HepG2 (cell line): Measurements from ENCODE around the gene SAP25. TPM values are rescaled to one million over a fixed set of nuclear protein-coding genes. Genes with fewer than 3 reads are reported as not detected.
A peak's percentile ranks its signal among the peaks of the same experiment; 100 is the strongest.

Experiments
- ETV6 ChIP-seq: sonication (generic); formaldehyde crosslinking; conservative IDR thresholded peaks from 2 replicates; pipeline ENCODE4 v1.4.0; 2020; ENCODE audit warnings: missing genetic modification reagents
- MED1 ChIP-seq: sonication (generic); formaldehyde crosslinking; IDR thresholded peaks from 2 replicates; pipeline ENCODE4 v1.4.0; 2020; ENCODE audit warnings: missing genetic modification reagents
- MXD4 ChIP-seq: IDR thresholded peaks from 2 replicates; pipeline ENCODE4 v1.6.1; 2016; ENCODE audit warnings: mild to moderate bottlenecking, missing biosample characterization, missing genetic modification reagents
- POLR2A ChIP-seq, 2 experiments: IDR thresholded peaks; 2 replicates each; pipeline ENCODE4 v1.6.1; 2011; ENCODE audit warnings: low read depth in 2 of 2, low read length in 2 of 2, mild to moderate bottlenecking in 1 of 2, moderate library complexity in 1 of 2; ENCODE audit not compliant: insufficient read depth in 1 of 2
- SP1 ChIP-seq, 2 experiments: fragments of 450-650 bp in 1 of 2; sonication (generic) in 1 of 2; formaldehyde crosslinking in 1 of 2; IDR thresholded peaks; 2 replicates each; pipeline versions ENCODE4 v1.4.0 to v1.6.1; 2016 to 2020; ENCODE audit warnings: missing genetic modification reagents in 1 of 2
- ZNF180 ChIP-seq: sonication (generic); formaldehyde crosslinking; IDR thresholded peaks from 2 replicates; pipeline ENCODE4 v1.4.0; 2020; ENCODE audit warnings: low read depth, missing genetic modification reagents, borderline replicate concordance
- ZNF224 ChIP-seq: sonication (generic); formaldehyde crosslinking; IDR thresholded peaks from 2 replicates; pipeline ENCODE4 v1.5.0; 2020; ENCODE audit warnings: mild to moderate bottlenecking, missing genetic modification reagents
- ZNF432 ChIP-seq: sonication (generic); formaldehyde crosslinking; IDR thresholded peaks from 2 replicates; pipeline ENCODE4 v1.5.0; 2020; ENCODE audit warnings: missing genetic modification reagents, mild to moderate bottlenecking, borderline replicate concordance
- ZNF724P ChIP-seq: sonication (generic); formaldehyde crosslinking; IDR thresholded peaks from 2 replicates; pipeline ENCODE4 v1.8.0; 2022; ENCODE audit warnings: missing genetic modification reagents, borderline replicate concordance
- polyA plus RNA-seq, 8 experiments: library from polyadenylated mRNA; depleted of rRNA in 3 of 8; stranded (reverse) in 7 of 8; unstranded in 1 of 8; fragments of >200 nt; fragmentation: Illumina TruSeq in 4 of 8; extraction: Trizol in 4 of 8; gene quantifications; 2 replicates each; pipeline versions ENCODE4 v1.2.1 to v1.2.3, GENCODE V29; 2011 to 2016; ENCODE audit warnings: low read depth in 4 of 8, missing spikeins in 1 of 8, mixed read lengths in 1 of 8; ENCODE audit not compliant: insufficient read depth in 1 of 8
- total RNA-seq, 5 experiments: library from RNA; depleted of rRNA; stranded (reverse); fragments of >200 nt; fragmentation: Illumina TruSeq; extraction: Trizol; gene quantifications; 2 replicates each; pipeline ENCODE4 v1.2.3, GENCODE V29; 2016; ENCODE audit warnings: low read depth in 1 of 5
- TF ChIP-seq, protein P1 (sequence below): sonication (generic); formaldehyde crosslinking; IDR thresholded peaks from one replicate; pipeline ENCODE4 v1.5.1; 2020; ENCODE audit warnings: mild to moderate bottlenecking, missing genetic modification reagents; ENCODE audit errors: not compliant biosample characterization
- TF ChIP-seq, protein P2 (sequence below): sonication (generic); formaldehyde crosslinking; IDR thresholded peaks from 2 replicates; pipeline ENCODE4 v1.4.0; 2020; ENCODE audit warnings: missing genetic modification reagents, borderline replicate concordance
- TF ChIP-seq, protein P3 (sequence below): sonication (generic); formaldehyde crosslinking; IDR thresholded peaks from 2 replicates; pipeline ENCODE4 v1.4.0; 2020; ENCODE audit warnings: mild to moderate bottlenecking, missing genetic modification reagents

The SAP25 gene
- total and polyA plus RNA-seq, 2 of the 13 experiments (the other 11 are each of a cell fraction or from before 2014, with no cell fraction given): 0.15 to 0.20 TPM

DNA sequence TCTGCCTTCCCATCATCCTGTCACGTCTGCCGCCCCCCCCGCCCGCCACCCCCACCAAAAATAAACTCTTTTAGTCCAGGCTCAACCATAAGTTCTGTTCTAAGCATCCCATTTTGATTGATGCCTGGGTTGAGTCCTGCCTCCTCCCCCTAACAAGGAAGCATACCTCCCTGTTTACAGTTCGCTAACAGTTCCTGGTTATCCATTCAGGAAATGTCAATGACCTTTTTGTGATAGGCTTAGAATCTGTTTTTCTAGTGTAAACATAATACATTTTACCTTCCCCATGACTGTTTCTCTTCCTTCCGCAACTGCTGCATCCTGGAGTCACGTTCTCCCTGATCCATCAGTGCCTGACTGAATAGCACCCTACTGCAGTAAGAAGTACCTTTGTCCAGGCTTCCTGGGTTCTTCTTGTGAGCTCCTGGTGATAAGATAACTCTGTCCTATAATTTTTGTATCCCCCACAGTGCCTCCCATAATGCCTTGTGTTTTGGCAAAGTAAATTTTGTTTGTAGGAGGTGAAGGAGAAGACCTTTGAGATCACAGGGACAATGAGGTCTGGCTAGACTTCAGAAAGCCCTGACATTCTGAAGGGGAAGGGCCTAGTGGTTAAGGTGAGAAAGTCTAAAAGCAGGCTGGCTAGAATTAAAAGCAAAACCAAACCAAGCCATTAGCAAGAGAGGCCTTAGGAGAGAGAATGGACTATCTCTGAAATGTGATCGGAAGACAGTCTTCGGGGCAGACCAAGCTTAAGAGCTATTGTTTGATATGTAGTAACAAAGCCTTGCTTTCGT lies 27.4 kb downstream of the SAP25 start (continued):
- TF ChIP-seq, protein P1, sequence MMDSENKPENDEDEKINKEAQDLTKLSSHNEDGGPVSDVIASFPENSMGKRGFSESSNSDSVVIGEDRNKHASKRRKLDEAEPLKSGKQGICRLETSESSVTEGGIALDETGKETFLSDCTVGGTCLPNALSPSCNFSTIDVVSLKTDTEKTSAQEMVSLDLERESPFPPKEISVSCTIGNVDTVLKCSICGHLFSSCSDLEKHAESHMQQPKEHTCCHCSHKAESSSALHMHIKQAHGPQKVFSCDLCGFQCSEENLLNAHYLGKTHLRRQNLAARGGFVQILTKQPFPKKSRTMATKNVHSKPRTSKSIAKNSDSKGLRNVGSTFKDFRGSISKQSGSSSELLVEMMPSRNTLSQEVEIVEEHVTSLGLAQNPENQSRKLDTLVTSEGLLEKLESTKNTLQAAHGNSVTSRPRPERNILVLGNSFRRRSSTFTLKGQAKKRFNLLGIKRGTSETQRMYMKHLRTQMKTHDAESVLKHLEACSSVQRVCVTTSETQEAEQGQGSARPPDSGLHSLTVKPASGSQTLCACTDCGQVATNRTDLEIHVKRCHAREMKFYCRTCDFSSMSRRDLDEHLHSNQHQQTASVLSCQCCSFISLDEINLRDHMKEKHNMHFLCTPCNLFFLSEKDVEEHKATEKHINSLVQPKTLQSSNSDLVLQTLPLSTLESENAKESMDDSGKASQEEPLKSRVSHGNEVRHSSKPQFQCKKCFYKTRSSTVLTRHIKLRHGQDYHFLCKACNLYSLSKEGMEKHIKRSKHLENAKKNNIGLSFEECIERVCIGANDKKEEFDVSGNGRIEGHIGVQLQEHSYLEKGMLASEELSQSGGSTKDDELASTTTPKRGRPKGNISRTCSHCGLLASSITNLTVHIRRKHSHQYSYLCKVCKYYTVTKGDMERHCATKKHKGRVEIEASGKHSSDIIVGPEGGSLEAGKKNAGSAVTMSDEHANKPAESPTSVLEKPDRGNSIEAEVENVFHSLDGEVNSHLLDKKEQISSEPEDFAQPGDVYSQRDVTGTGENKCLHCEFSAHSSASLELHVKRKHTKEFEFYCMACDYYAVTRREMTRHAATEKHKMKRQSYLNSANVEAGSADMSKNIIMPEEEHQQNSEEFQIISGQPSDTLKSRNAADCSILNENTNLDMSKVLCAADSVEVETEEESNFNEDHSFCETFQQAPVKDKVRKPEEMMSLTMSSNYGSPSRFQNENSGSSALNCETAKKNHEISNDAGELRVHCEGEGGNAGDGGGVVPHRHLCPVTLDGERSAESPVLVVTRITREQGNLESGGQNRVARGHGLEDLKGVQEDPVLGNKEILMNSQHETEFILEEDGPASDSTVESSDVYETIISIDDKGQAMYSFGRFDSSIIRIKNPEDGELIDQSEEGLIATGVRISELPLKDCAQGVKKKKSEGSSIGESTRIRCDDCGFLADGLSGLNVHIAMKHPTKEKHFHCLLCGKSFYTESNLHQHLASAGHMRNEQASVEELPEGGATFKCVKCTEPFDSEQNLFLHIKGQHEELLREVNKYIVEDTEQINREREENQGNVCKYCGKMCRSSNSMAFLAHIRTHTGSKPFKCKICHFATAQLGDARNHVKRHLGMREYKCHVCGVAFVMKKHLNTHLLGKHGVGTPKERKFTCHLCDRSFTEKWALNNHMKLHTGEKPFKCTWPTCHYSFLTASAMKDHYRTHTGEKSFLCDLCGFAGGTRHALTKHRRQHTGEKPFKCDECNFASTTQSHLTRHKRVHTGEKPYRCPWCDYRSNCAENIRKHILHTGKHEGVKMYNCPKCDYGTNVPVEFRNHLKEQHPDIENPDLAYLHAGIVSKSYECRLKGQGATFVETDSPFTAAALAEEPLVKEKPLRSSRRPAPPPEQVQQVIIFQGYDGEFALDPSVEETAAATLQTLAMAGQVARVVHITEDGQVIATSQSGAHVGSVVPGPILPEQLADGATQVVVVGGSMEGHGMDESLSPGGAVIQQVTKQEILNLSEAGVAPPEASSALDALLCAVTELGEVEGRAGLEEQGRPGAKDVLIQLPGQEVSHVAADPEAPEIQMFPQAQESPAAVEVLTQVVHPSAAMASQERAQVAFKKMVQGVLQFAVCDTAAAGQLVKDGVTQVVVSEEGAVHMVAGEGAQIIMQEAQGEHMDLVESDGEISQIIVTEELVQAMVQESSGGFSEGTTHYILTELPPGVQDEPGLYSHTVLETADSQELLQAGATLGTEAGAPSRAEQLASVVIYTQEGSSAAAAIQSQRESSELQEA (CRISPR knock-in tag): no peak
- peak; percentile 96 for TF ChIP-seq MED1
- TF ChIP-seq ZNF724P (CRISPR knock-in tag): no peak
- no peak for TF ChIP-seq SP1 (IDR thresholded peaks at IDR 0.05)
- no peak for TF ChIP-seq SP1 (CRISPR knock-in tag; IDR thresholded peaks at IDR 0.05)
- TF ChIP-seq ZNF180: no peak
- no peak for TF ChIP-seq ZNF432
- no peak for TF ChIP-seq MXD4 (CRISPR knock-in tag)
- TF ChIP-seq ETV6 (CRISPR knock-in tag): 0 out of 2 replicates have a peak, but pooled peaks have one; percentile 53
- TF ChIP-seq, protein P2, sequence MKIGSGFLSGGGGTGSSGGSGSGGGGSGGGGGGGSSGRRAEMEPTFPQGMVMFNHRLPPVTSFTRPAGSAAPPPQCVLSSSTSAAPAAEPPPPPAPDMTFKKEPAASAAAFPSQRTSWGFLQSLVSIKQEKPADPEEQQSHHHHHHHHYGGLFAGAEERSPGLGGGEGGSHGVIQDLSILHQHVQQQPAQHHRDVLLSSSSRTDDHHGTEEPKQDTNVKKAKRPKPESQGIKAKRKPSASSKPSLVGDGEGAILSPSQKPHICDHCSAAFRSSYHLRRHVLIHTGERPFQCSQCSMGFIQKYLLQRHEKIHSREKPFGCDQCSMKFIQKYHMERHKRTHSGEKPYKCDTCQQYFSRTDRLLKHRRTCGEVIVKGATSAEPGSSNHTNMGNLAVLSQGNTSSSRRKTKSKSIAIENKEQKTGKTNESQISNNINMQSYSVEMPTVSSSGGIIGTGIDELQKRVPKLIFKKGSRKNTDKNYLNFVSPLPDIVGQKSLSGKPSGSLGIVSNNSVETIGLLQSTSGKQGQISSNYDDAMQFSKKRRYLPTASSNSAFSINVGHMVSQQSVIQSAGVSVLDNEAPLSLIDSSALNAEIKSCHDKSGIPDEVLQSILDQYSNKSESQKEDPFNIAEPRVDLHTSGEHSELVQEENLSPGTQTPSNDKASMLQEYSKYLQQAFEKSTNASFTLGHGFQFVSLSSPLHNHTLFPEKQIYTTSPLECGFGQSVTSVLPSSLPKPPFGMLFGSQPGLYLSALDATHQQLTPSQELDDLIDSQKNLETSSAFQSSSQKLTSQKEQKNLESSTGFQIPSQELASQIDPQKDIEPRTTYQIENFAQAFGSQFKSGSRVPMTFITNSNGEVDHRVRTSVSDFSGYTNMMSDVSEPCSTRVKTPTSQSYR (CRISPR knock-in tag): peak; percentile 76
- no peak for TF ChIP-seq ZNF224 (CRISPR knock-in tag)
- TF ChIP-seq, protein P3, sequence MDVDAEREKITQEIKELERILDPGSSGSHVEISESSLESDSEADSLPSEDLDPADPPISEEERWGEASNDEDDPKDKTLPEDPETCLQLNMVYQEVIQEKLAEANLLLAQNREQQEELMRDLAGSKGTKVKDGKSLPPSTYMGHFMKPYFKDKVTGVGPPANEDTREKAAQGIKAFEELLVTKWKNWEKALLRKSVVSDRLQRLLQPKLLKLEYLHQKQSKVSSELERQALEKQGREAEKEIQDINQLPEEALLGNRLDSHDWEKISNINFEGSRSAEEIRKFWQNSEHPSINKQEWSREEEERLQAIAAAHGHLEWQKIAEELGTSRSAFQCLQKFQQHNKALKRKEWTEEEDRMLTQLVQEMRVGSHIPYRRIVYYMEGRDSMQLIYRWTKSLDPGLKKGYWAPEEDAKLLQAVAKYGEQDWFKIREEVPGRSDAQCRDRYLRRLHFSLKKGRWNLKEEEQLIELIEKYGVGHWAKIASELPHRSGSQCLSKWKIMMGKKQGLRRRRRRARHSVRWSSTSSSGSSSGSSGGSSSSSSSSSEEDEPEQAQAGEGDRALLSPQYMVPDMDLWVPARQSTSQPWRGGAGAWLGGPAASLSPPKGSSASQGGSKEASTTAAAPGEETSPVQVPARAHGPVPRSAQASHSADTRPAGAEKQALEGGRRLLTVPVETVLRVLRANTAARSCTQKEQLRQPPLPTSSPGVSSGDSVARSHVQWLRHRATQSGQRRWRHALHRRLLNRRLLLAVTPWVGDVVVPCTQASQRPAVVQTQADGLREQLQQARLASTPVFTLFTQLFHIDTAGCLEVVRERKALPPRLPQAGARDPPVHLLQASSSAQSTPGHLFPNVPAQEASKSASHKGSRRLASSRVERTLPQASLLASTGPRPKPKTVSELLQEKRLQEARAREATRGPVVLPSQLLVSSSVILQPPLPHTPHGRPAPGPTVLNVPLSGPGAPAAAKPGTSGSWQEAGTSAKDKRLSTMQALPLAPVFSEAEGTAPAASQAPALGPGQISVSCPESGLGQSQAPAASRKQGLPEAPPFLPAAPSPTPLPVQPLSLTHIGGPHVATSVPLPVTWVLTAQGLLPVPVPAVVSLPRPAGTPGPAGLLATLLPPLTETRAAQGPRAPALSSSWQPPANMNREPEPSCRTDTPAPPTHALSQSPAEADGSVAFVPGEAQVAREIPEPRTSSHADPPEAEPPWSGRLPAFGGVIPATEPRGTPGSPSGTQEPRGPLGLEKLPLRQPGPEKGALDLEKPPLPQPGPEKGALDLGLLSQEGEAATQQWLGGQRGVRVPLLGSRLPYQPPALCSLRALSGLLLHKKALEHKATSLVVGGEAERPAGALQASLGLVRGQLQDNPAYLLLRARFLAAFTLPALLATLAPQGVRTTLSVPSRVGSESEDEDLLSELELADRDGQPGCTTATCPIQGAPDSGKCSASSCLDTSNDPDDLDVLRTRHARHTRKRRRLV (CRISPR knock-in tag): no peak
- TF ChIP-seq POLR2A (IDR thresholded peaks at IDR 0.05; ENCODE audit: insufficient read depth in 1 of 2, low read depth in 2 of 2, low read length in 2 of 2): peak in 1 of 2 experiments; percentile 61; a peak in 3 of 4 replicates
